SK-N-SH (cell line): ENCODE data around the gene PLXNA4.

Source experiments
- CHD2 ChIP-seq: fragments of 150-350 bp; IDR thresholded peaks from 2 replicates; pipeline ENCODE4 v1.6.1; 2018; ENCODE audit warnings: low read length; ENCODE audit not compliant: partially characterized antibody
- CTCF ChIP-seq: fragments of 200-600 bp; sonication (generic); IDR thresholded peaks from 2 replicates; pipeline ENCODE4 v1.6.1; 2017; ENCODE audit warnings: antibody characterized with exemption, mild to moderate bottlenecking, moderate library complexity
- MXI1 ChIP-seq: IDR thresholded peaks from 2 replicates; pipeline ENCODE4 v1.6.1; 2012; ENCODE audit warnings: mild to moderate bottlenecking, low read depth, low read length, improper control_type of control experiment

- TF ChIP-seq CHD2 (no peak), MXI1 (no peak), CTCF (no peak)
These were observed 27.1 kb upstream of the PLXNA4 start for GRCh38 chr7:132603220-132603833.
